Type B pancreatic cell (in vitro differentiated cells): ENCODE data around the gene SLC17A5. TPM values are rescaled to one million over a fixed set of nuclear protein-coding genes. Genes with fewer than 3 reads are reported as not detected.
A peak's percentile ranks its signal among the peaks of the same experiment; 100 is the strongest.
"Not testable (repeated sequence)": the region's sequence is repeated elsewhere in the genome, so short reads cannot be mapped to it uniquely, and the experiment has no call there.

Source experiments
- DNase-seq: peaks from one replicate; pipeline ENCODE4 v3.0.0; 2021; ENCODE audit warnings: mixed read lengths; ENCODE audit not compliant: unreplicated experiment; ENCODE audit errors: extremely low spot score
- H3K27ac Mint-ChIP-seq: 2 replicates; pipeline ENCODE4 v1.8.0; 2021; ENCODE audit warnings: mild to moderate bottlenecking, mixed read lengths
- H3K27me3 Mint-ChIP-seq: 2 replicates; pipeline ENCODE4 v1.8.0; 2021; ENCODE audit warnings: mixed read lengths
- H3K36me3 Mint-ChIP-seq: 2 replicates; pipeline ENCODE4 v1.8.0; 2021; ENCODE audit warnings: mixed read lengths
- H3K4me1 Mint-ChIP-seq: one replicate; pipeline ENCODE4 v1.8.0; 2021; ENCODE audit warnings: mixed read lengths; ENCODE audit not compliant: unreplicated experiment
- H3K4me3 Mint-ChIP-seq: 2 replicates; pipeline ENCODE4 v1.8.0; 2021; ENCODE audit warnings: mild to moderate bottlenecking, mixed read lengths
- H3K9me3 Mint-ChIP-seq: 2 replicates; pipeline ENCODE4 v1.8.0; 2021; ENCODE audit warnings: mixed read lengths
- CTCF ChIP-seq: fragments of 200-600 bp; sonication (generic); conservative IDR thresholded peaks from 2 replicates; pipeline ENCODE4 v1.5.0; 2021; ENCODE audit warnings: antibody characterized with exemption, mild to moderate bottlenecking
- total RNA-seq: library from RNA; stranded (reverse); gene quantifications from 2 replicates; pipeline ENCODE4 v1.2.1, GENCODE V29; 2021; ENCODE audit warnings: low replicate concordance

SLC17A5 gene
- total RNA-seq, 1 donor from 2014 or later = 9.7 TPM

GRCh38 chr6:73695619-73696421, 42.0 kb upstream of the SLC17A5 start, which contains the start of gene CD109:
Gene CD109, plus strand, starts transcription at chr6:73696203. Its CDS starts 13 bp downstream, at chr6:73696216.
- Mint-ChIP-seq H3K4me3 (peak within 1 kb of the TSS; percentile 85), H3K9me3 (no peaks in the 10 kb centered on the region), H3K36me3 (no peaks in the 10 kb centered on the region), H3K27ac (peak within 1 kb of the TSS; percentile 79), H3K4me1 (no peaks in the 10 kb centered on the region), H3K27me3 (peaks cover 25% of the 10 kb centered on the region)
- TF ChIP-seq CTCF = no peak
- peak; percentile 72 for DNase-seq

GRCh38 chr6:73694711-73695411, 41.1 kb upstream of the SLC17A5 start:
- Mint-ChIP-seq H3K27me3 (peaks cover 26% of the 10 kb centered on the region), H3K4me3 (peak overlapping the region; percentile 85), H3K36me3 (no peaks in the 10 kb centered on the region), H3K27ac (no peak overlapping the region), H3K9me3 (no peaks in the 10 kb centered on the region), H3K4me1 (no peaks in the 10 kb centered on the region)
- DNase-seq = no peak
- no peak for TF ChIP-seq CTCF

GRCh38 chr6:73691512-73691911, 37.7 kb upstream of the SLC17A5 start:
- Mint-ChIP-seq H3K4me1 (no peaks in the 10 kb centered on the region), H3K9me3 (no peaks in the 10 kb centered on the region), H3K27me3 (peaks cover 25% of the 10 kb centered on the region), H3K27ac (no peak overlapping the region), H3K36me3 (no peaks in the 10 kb centered on the region), H3K4me3 (no peak overlapping the region)
- DNase-seq = no peak
- no peak for TF ChIP-seq CTCF

- no peaks in the 10 kb centered on the region for H3K4me1 Mint-ChIP-seq
- no peak overlapping the region for H3K27ac Mint-ChIP-seq
- DNase-seq = no peak
- H3K4me3 Mint-ChIP-seq = no peak overlapping the region
- no peaks in the 10 kb centered on the region for H3K9me3 Mint-ChIP-seq
- no peaks in the 10 kb centered on the region for H3K36me3 Mint-ChIP-seq
- TF ChIP-seq CTCF = no peak
- peaks cover 23% of the 10 kb centered on the region for H3K27me3 Mint-ChIP-seq
These were observed 36.3 kb upstream of the SLC17A5 start for GRCh38 chr6:73690056-73690455.

- no peaks in the 10 kb centered on the region for H3K4me1 Mint-ChIP-seq
- no peak overlapping the region for H3K27ac Mint-ChIP-seq
- H3K9me3 Mint-ChIP-seq = no peaks in the 10 kb centered on the region
- TF ChIP-seq CTCF = no peak
- H3K27me3 Mint-ChIP-seq = peaks cover 14% of the 10 kb centered on the region
- H3K36me3 Mint-ChIP-seq = no peaks in the 10 kb centered on the region
- H3K4me3 Mint-ChIP-seq = no peak overlapping the region
- no peak for DNase-seq
These were observed 34.6 kb upstream of the SLC17A5 start for GRCh38 chr6:73688351-73688750.

- not testable (repeated sequence) for H3K4me3 Mint-ChIP-seq, H3K27ac Mint-ChIP-seq, H3K9me3 Mint-ChIP-seq, H3K4me1 Mint-ChIP-seq, H3K36me3 Mint-ChIP-seq, DNase-seq, H3K27me3 Mint-ChIP-seq
These were observed 29.8 kb upstream of the SLC17A5 start for GRCh38 chr6:73683574-73683973.
